ENCODE results near the gene KRTAP20-3. TPM values are rescaled to one million over a fixed set of nuclear protein-coding genes. Genes with fewer than 3 reads are reported as not detected.

KRTAP20-3 gene
- total RNA-seq, 4 donors from 2014 or later = not detected

- no peak for TF ChIP-seq CTCF (IDR thresholded peaks at IDR 0.05; ENCODE audit: low read depth)
Measured at GRCh38 chr21:30634906-30635305, 7.8 kb upstream of the KRTAP20-3 start, which contains the start of gene KRTAP20-2. Gene KRTAP20-2 (plus strand): TSS chr21:30635206. CDS start chr21:30635264, 58 bp downstream.

DNA sequence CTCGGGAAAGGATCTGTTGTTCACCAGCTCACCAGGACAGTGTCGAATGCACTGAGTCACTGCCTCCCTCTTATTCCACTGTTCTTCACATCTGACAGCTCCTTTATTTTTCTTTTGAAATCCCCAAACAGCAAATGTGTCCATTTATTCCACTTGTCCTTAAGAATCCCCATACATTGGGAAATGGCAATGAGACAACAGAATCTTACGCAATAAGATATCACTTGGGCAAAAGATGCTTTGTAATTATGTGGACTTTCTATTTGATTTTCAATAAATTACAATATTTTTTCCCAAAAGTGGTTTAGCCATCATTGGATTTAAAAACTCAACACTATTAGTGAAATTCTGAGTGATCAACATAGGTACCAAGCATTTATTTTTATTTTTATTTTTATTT, 4.0 kb upstream of the KRTAP20-3 start:
- TF ChIP-seq CTCF (IDR thresholded peaks at IDR 0.05; ENCODE audit: low read depth) = no peak

GRCh38 chr21:30646904-30647414, 4.3 kb downstream of the KRTAP20-3 start:
- no peak for TF ChIP-seq CTCF (IDR thresholded peaks at IDR 0.05; ENCODE audit: low read depth)

DNA sequence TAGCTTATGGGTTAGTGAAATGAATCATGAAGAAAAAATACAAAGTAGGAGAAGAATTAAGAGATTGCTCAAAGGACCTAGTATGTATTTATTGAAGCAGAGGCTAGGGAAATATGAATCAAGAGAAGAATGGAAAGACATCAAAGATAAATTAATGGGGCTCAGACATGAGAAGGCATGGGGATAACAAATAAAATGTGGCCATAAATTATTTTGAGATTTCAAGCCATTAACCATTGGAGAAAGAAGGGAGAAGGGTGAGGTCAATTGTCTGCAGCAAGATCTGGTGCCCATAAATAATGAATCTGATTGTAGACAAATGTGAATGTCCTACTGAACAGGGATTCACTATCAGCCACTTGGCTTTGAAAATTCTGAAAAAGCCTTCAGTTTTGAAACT, 10.2 kb downstream of the KRTAP20-3 start:
- no peak for TF ChIP-seq CTCF (IDR thresholded peaks at IDR 0.05; ENCODE audit: low read depth)

DNA sequence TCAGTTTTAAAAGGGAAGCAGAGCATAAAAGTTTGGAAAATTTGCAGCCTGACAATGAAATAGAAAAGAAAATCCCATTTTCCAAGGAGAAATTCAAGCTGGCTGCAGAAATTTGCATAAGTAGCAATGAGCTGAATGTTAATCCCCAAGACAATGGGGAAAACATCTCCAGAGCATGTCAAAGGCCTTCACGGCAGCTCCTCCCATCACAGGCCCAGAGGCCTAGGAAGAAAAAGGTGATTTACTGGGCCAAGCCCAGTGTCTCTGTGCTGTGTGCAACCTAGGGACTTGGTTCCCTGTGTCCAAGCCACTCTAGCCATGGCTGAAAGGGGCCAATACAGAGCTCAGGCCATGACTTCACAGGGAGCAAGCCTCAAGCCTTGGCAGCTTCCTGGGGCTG, 26.1 kb downstream of the KRTAP20-3 start:
- no peak for TF ChIP-seq CTCF (IDR thresholded peaks at IDR 0.05; ENCODE audit: low read depth)

DNA sequence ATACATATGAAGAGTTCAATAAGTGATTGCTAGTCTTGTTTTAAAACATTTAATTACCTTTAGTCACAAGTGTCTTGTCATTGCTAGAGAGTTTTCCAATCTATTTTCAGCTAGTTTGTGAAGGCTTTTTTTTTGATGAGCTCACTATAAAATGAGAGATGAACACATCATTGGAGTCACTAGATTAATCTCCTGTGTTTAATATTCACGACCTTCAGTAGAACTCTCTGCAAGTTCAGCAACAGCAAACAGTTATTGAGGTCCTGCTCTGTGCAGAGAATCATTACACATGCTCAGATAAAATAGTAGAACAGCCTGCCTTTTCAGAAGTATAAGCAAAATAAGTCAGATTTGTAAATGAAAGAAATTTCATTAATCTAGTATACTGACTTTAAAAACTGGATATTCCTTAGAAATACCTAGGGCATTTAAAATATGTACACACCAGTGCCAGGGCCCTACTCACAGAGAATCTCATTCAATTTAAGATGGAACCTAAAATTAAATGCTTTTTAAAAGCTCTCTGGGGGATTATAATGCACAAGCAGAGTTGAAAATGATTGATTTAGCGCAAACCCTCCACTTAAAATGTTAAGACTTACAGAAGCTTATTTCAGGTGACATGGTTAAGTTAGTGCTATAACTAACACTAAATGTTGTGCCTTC, 30.5 kb downstream of the KRTAP20-3 start:
- no peak for TF ChIP-seq CTCF (IDR thresholded peaks at IDR 0.05; ENCODE audit: low read depth)

- TF ChIP-seq CTCF (IDR thresholded peaks at IDR 0.05; ENCODE audit: low read depth) = no peak
Measured at GRCh38 chr21:30674312-30674711, 31.6 kb downstream of the KRTAP20-3 start.
